IMR-90 (cell line): Measurements from ENCODE around the gene MAMLD1. TPM values are rescaled to one million over a fixed set of nuclear protein-coding genes. Genes with fewer than 3 reads are reported as not detected.

ENCODE experiments used
- ATAC-seq: fragments of 200-7000 bp; cut with Tn5 transposase; 2 replicates; pipeline ENCODE4 v1.9.1; 2020; ENCODE audit warnings: low read depth, mild to moderate bottlenecking, moderate library complexity
- BruUV-seq: library from RNA; stranded (reverse); fragments of 400-500 nt; replicated peaks from 2 replicates; lab custom pipeline; 2021; lab: Mats Ljungman, UMichigan
- CTCF ChIA-PET: fragments of 300-600 bp; formaldehyde crosslinking; extraction: SDS; loops from one replicate; lab custom pipeline; 2021; ENCODE audit warnings: antibody characterized with exemption; lab: Yijun Ruan, JAX
- POLR2A ChIA-PET: fragments of 300-600 bp; sonication (Branson Sonifier 250); formaldehyde crosslinking; loops from one replicate; lab custom pipeline; 2022; ENCODE audit warnings: antibody characterized with exemption; ENCODE audit not compliant: unreplicated experiment; lab: Charles Lee
- DNase-seq: peaks from one replicate; pipeline ENCODE4 v3.0.0; 2013
- H2AFZ ChIP-seq: replicated peaks from 2 replicates; pipeline ENCODE3; 2013; ENCODE audit warnings: low read length, mild to moderate bottlenecking; ENCODE audit not compliant: poor library complexity
- H2AK5ac ChIP-seq: 2 replicates; pipeline ENCODE4 v1.6.1; 2013; ENCODE audit warnings: low read depth, low read length, inconsistent platforms
- H2AK9ac ChIP-seq: replicated peaks from 2 replicates; pipeline ENCODE3; 2013; ENCODE audit warnings: mild to moderate bottlenecking, low read depth, low read length, moderate library complexity; ENCODE audit not compliant: poor library complexity
- H2BK120ac ChIP-seq: 2 replicates; pipeline ENCODE4 v1.6.1; 2013; ENCODE audit warnings: low read depth, low read length, inconsistent platforms
- H2BK15ac ChIP-seq: 3 replicates; pipeline ENCODE4 v1.6.1; 2013; ENCODE audit warnings: low read depth, low read length, inconsistent platforms
- H2BK20ac ChIP-seq: 2 replicates; pipeline ENCODE4 v1.6.1; 2013; ENCODE audit warnings: low read depth, mild to moderate bottlenecking, inconsistent platforms, low read length, moderate library complexity
- H2BK5ac ChIP-seq: 2 replicates; pipeline ENCODE4 v1.6.1; 2013; ENCODE audit warnings: mild to moderate bottlenecking, low read depth, low read length, inconsistent platforms; ENCODE audit not compliant: poor library complexity, severe bottlenecking
- H3K14ac ChIP-seq: replicated peaks from 2 replicates; pipeline ENCODE4 v1.6.1; 2013; ENCODE audit warnings: low read depth, low read length, inconsistent platforms
- H3K18ac ChIP-seq: 2 replicates; pipeline ENCODE4 v1.6.1; 2013; ENCODE audit warnings: low read depth, low read length, control low read depth
- H3K23ac ChIP-seq: 2 replicates; pipeline ENCODE4 v1.6.1; 2013; ENCODE audit warnings: low read depth, low read length, inconsistent platforms
- H3K27ac ChIP-seq: 2 replicates; pipeline ENCODE4 v1.5.1; 2013; ENCODE audit warnings: mild to moderate bottlenecking, control low read depth, low read length; ENCODE audit not compliant: insufficient read depth
- H3K27me3 ChIP-seq: 2 replicates; pipeline ENCODE4 v1.6.1; 2013; ENCODE audit warnings: low read length; ENCODE audit not compliant: control insufficient read depth, insufficient read depth
- H3K36me3 ChIP-seq: 2 replicates; pipeline ENCODE4 v1.6.1; 2013; ENCODE audit warnings: low read length, mixed read lengths; ENCODE audit not compliant: control insufficient read depth, insufficient read depth
- H3K4ac ChIP-seq: 2 replicates; pipeline ENCODE4 v1.6.1; 2013; ENCODE audit warnings: low read depth, low read length, inconsistent platforms
- H3K4me1 ChIP-seq: 2 replicates; pipeline ENCODE4 v1.6.1; 2013; ENCODE audit warnings: low read length, mixed read lengths; ENCODE audit not compliant: control insufficient read depth, insufficient read depth
- H3K4me2 ChIP-seq: 2 replicates; pipeline ENCODE4 v1.6.1; 2013; ENCODE audit warnings: low read depth, mild to moderate bottlenecking, control low read depth, low read length, moderate library complexity
- H3K4me3 ChIP-seq: 2 replicates; pipeline ENCODE4 v1.5.1; 2013; ENCODE audit warnings: low read depth, mild to moderate bottlenecking, control low read depth, low read length, moderate library complexity; ENCODE audit not compliant: insufficient read depth
- H3K56ac ChIP-seq: 2 replicates; pipeline ENCODE4 v1.6.1; 2013; ENCODE audit warnings: low read length, inconsistent platforms; ENCODE audit not compliant: insufficient read depth; ENCODE audit errors: extremely low read depth
- H3K79me1 ChIP-seq, 2 experiments: 2 replicates each; pipeline ENCODE4 v1.6.1; 2013; ENCODE audit warnings: low read length in 2 of 2, inconsistent platforms in 1 of 2, low read depth in 1 of 2
- H3K9ac ChIP-seq: 2 replicates; pipeline ENCODE4 v1.6.1; 2013; ENCODE audit warnings: low read depth, low read length, control low read depth
- H3K9me1 ChIP-seq: 2 replicates; pipeline ENCODE4 v1.6.1; 2013; ENCODE audit warnings: low read length, inconsistent platforms; ENCODE audit not compliant: insufficient read depth
- H3K9me3 ChIP-seq: 2 replicates; pipeline ENCODE4 v1.6.1; 2013; ENCODE audit warnings: low read length; ENCODE audit not compliant: control insufficient read depth, insufficient read depth
- H4K20me1 ChIP-seq: 2 replicates; pipeline ENCODE4 v1.6.1; 2013; ENCODE audit warnings: low read length, inconsistent platforms; ENCODE audit not compliant: insufficient read depth
- H4K5ac ChIP-seq: 2 replicates; pipeline ENCODE4 v1.6.1; 2013; ENCODE audit warnings: mild to moderate bottlenecking, low read depth, low read length, control low read depth
- H4K8ac ChIP-seq, 2 experiments: 2 replicates each; pipeline ENCODE4 v1.6.1; 2013; ENCODE audit warnings: low read depth in 2 of 2, low read length in 2 of 2, control low read depth in 1 of 2, inconsistent platforms in 1 of 2
- H4K91ac ChIP-seq: 2 replicates; pipeline ENCODE4 v1.6.1; 2013; ENCODE audit warnings: low read depth, low read length, inconsistent platforms; ENCODE audit not compliant: insufficient read depth
- BHLHE40 ChIP-seq: fragments of 150-350 bp; IDR thresholded peaks from 2 replicates; pipeline ENCODE4 v1.6.1; 2016; ENCODE audit warnings: mild to moderate bottlenecking, low read depth, low read length
- CEBPB ChIP-seq: IDR thresholded peaks from 2 replicates; pipeline ENCODE4 v1.6.1; 2012; ENCODE audit warnings: low read depth, low read length, improper control_type of control experiment
- CHD1 ChIP-seq: IDR thresholded peaks from 2 replicates; pipeline ENCODE4 v1.6.1; 2012; ENCODE audit warnings: low read depth, low read length, improper control_type of control experiment
- CTCF ChIP-seq: conservative IDR thresholded peaks from 2 replicates; pipeline ENCODE4 v1.5.1; 2012; ENCODE audit warnings: mild to moderate bottlenecking, low read depth, low read length, improper control_type of control experiment
- FOS ChIP-seq: fragments of 150-350 bp; IDR thresholded peaks from 2 replicates; pipeline ENCODE4 v1.6.1; 2016; ENCODE audit warnings: low read depth, low read length
- MAFK ChIP-seq: IDR thresholded peaks from 2 replicates; pipeline ENCODE4 v1.6.1; 2012; ENCODE audit warnings: low read depth, low read length, improper control_type of control experiment
- MAZ ChIP-seq: IDR thresholded peaks from 2 replicates; pipeline ENCODE4 v1.6.1; 2012; ENCODE audit warnings: low read depth, mild to moderate bottlenecking, low read length, improper control_type of control experiment, moderate library complexity, borderline replicate concordance
- MXI1 ChIP-seq: IDR thresholded peaks from 2 replicates; pipeline ENCODE4 v1.6.1; 2012; ENCODE audit warnings: low read depth, mild to moderate bottlenecking, low read length, moderate library complexity, borderline replicate concordance
- NFE2L2 ChIP-seq: fragments of 150-350 bp; IDR thresholded peaks from 2 replicates; pipeline ENCODE4 v1.6.1; 2016; ENCODE audit warnings: low read depth, mild to moderate bottlenecking, low read length
- POLR2A ChIP-seq: IDR thresholded peaks from 2 replicates; pipeline ENCODE4 v1.6.1; 2012; ENCODE audit warnings: mild to moderate bottlenecking, low read depth, low read length
- RAD21 ChIP-seq: IDR thresholded peaks from 2 replicates; pipeline ENCODE4 v1.6.1; 2012; ENCODE audit warnings: low read length, improper control_type of control experiment
- RCOR1 ChIP-seq: IDR thresholded peaks from 2 replicates; pipeline ENCODE4 v1.6.1; 2012; ENCODE audit warnings: mild to moderate bottlenecking, low read length, improper control_type of control experiment; ENCODE audit not compliant: insufficient replicate concordance
- RFX5 ChIP-seq: IDR thresholded peaks from 2 replicates; pipeline ENCODE4 v1.8.0; 2012; ENCODE audit warnings: low read depth, mild to moderate bottlenecking, low read length, moderate library complexity
- SMC3 ChIP-seq: fragments of 150-350 bp; IDR thresholded peaks from 2 replicates; pipeline ENCODE4 v1.6.1; 2016; ENCODE audit warnings: low read depth, mild to moderate bottlenecking, antibody characterized with exemption, low read length, moderate library complexity
- USF2 ChIP-seq: fragments of 150-350 bp; IDR thresholded peaks from 2 replicates; pipeline ENCODE4 v1.6.1; 2017; ENCODE audit warnings: mild to moderate bottlenecking, antibody characterized with exemption, low read length, low read depth
- WGBS, 2 experiments: methylation state at CpG; one replicate each; pipeline versions ENCODE4 v1.1.5 to v1.1.7; 2013; ENCODE audit warnings: missing lambda C conversion rate in 2 of 2; ENCODE audit not compliant: insufficient read length in 1 of 2; ENCODE audit errors: extremely low coverage in 2 of 2; 5-methylcytosine and 5-hydroxymethylcytosine counted together
- dilution Hi-C: fragments of 300-500 bp; cut with HindIII; formaldehyde crosslinking; loops from one replicate; pipeline ENCODE4 v1.14.3; 2018; ENCODE audit warnings: low sequenced_read_pairs; ENCODE audit not compliant: unreplicated experiment
- in situ Hi-C: fragments of 300-500 bp; cut with MboI; formaldehyde crosslinking; loops from 3 replicates; pipeline ENCODE4 v1.14.3; 2019; ENCODE audit warnings: low sequenced_read_pairs, inconsistent platforms, mixed read lengths
- intact Hi-C: fragments of 100-400 bp; cut with micrococcal nuclease; formaldehyde crosslinking; loops from 2 replicates; pipeline ENCODE4 v1.10.0; 2022
- polyA plus RNA-seq, 3 experiments: library from polyadenylated mRNA; depleted of rRNA; stranded (reverse); fragments of >200 nt; gene quantifications; 2 replicates each; pipeline ENCODE4 v1.2.3, GENCODE V29; 2012; ENCODE audit warnings: low replicate concordance in 1 of 3
- total RNA-seq: library from RNA; depleted of rRNA; stranded (reverse); fragments of >200 nt; gene quantifications from 2 replicates; pipeline ENCODE4 v1.2.3, GENCODE V29; 2012
- TF ChIP-seq, protein P1 (sequence below): fragments of 150-350 bp; IDR thresholded peaks from 2 replicates; pipeline ENCODE4 v1.6.1; 2016; ENCODE audit warnings: low read depth, mild to moderate bottlenecking, low read length, moderate library complexity, borderline replicate concordance

The MAMLD1 gene
- total and polyA plus RNA-seq, 2 of the 4 experiments (the other 2 are of a cell fraction), result 1.4 to 11.0 TPM

DNA sequence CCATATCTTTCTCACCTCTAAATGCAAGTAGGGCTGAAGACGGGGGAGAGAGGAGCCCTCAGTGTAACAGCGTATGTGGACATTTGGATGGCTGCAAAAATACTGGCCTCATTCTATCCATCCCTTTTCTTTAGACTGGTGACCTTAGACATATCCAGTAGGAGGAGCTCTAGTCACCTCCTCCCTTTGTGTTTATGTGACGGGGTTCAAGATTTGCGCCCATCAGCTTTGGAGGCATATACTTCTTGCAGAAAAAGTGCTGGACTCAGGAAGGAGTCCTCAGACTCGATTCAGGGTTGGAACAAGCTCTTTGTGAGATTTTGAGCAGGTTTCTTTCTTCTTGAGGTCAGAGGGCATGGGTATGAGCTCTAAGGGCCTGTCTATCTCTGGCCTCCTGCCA, 86.2 kb downstream of the MAMLD1 start:
- Histone ChIP-seq H2BK20ac (no peak overlapping the region), H3K4me1 (no peaks in the 10 kb centered on the region), H3K4me2 (no peak overlapping the region), H2BK120ac (no peak overlapping the region), H3K14ac (no peak overlapping the region), H4K5ac (no peak overlapping the region), H3K9me1 (peaks cover 4% of the 10 kb centered on the region; the same call in 1 of the 2 replicates), H2AK9ac (no peak overlapping the region), H4K8ac (no peak overlapping the region), H3K23ac (no peak overlapping the region), H3K27ac (no peak overlapping the region), H3K18ac (no peak overlapping the region), H3K9ac (no peak overlapping the region), H3K79me1 (peaks cover 8 to 16% of the 10 kb centered on the region in 2 experiments; a peak in 3 of 4 replicates), H4K20me1 (0 out of 2 replicates have a peak, but pooled peaks cover 4% of the 10 kb centered on the region), H3K27me3 (no peaks in the 10 kb centered on the region), H4K91ac (no peak overlapping the region), H2BK15ac (no peak overlapping the region), H3K4ac (no peak overlapping the region), H2AK5ac (no peak overlapping the region), H3K9me3 (no peaks in the 10 kb centered on the region), H2BK5ac (no peak overlapping the region), H2AFZ (no peak overlapping the region), H3K56ac (no peak overlapping the region), H3K36me3 (no peaks in the 10 kb centered on the region), H3K4me3 (no peak overlapping the region)
- intact Hi-C loops (no loop called here), dilution Hi-C loops (no loop called here), in situ Hi-C loops (no loop called here)
- ChIA-PET POLR2A (no interaction called here), CTCF (interaction anchor here (0.5 kb wide), 1 partner anchor 116 kb away, joined by 3 read pairs; no protein-coding TSS in a partner anchor)
- no TSS peak for BruUV-seq
- WGBS, 2 experiments, result no CpG with 5 or more reads among the region's 5 CpGs
- DNase-seq (no peak), ATAC-seq (no peak)
- no peak for TF ChIP-seq RFX5
- TF ChIP-seq CEBPB, result no peak
- TF ChIP-seq, protein P1, sequence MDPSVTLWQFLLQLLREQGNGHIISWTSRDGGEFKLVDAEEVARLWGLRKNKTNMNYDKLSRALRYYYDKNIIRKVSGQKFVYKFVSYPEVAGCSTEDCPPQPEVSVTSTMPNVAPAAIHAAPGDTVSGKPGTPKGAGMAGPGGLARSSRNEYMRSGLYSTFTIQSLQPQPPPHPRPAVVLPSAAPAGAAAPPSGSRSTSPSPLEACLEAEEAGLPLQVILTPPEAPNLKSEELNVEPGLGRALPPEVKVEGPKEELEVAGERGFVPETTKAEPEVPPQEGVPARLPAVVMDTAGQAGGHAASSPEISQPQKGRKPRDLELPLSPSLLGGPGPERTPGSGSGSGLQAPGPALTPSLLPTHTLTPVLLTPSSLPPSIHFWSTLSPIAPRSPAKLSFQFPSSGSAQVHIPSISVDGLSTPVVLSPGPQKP, result no peak
- TF ChIP-seq MAZ, result no peak
- TF ChIP-seq CHD1, result no peak
- no peak for TF ChIP-seq BHLHE40
- TF ChIP-seq SMC3, result no peak
- no peak for TF ChIP-seq FOS
- no peak for TF ChIP-seq POLR2A
- no peak for TF ChIP-seq MXI1
- TF ChIP-seq USF2, result no peak
- no peak for TF ChIP-seq CTCF
- no peak for TF ChIP-seq RAD21
- TF ChIP-seq MAFK, result no peak
- no peak for TF ChIP-seq RCOR1
- no peak for TF ChIP-seq NFE2L2
